Activated T-helper 2 cell treated with anti-CD3 and anti-CD28 coated beads, Interferon-gamma antibody, Interleukin-2, Interleukin-4, amounts not matched to agents 10 μg/mL and 5 μg/mL and 100 μg/mL, durations not matched to agents 14 hours and 24 hours and 36 hours (primary cell): Measurements from ENCODE around the gene DAAM1. TPM values are rescaled to one million over a fixed set of nuclear protein-coding genes. Genes with fewer than 3 reads are reported as not detected.

ENCODE experiments used
- DNase-seq: peaks from one replicate; pipeline ENCODE4 v3.0.0; 2021; ENCODE audit warnings: low spot score
- H3K27ac Mint-ChIP-seq: one replicate; pipeline ENCODE4 v1.8.0; 2021; ENCODE audit warnings: mixed read lengths
- H3K27me3 Mint-ChIP-seq: one replicate; pipeline ENCODE4 v1.8.0; 2021; ENCODE audit warnings: low read depth, mixed read lengths
- H3K36me3 Mint-ChIP-seq: one replicate; pipeline ENCODE4 v1.8.0; 2021; ENCODE audit warnings: low read depth, mixed read lengths
- H3K4me1 Mint-ChIP-seq: one replicate; pipeline ENCODE4 v1.8.0; 2021; ENCODE audit warnings: low read depth, mixed read lengths
- H3K4me3 Mint-ChIP-seq: one replicate; pipeline ENCODE4 v1.8.0; 2021; ENCODE audit warnings: low read depth, mild to moderate bottlenecking, moderate library complexity, mixed read lengths
- H3K9me3 Mint-ChIP-seq: one replicate; pipeline ENCODE4 v1.8.0; 2021; ENCODE audit warnings: mixed read lengths
- intact Hi-C: fragments of 100-400 bp; cut with micrococcal nuclease; formaldehyde crosslinking; loops from one replicate; pipeline ENCODE4 v1.15.1; 2023
- total RNA-seq: library from RNA; stranded (reverse); gene quantifications from 2 replicates; pipeline ENCODE4 v1.2.3, GENCODE V29; 2022

Gene DAAM1
- total RNA-seq, 1 donor from 2014 or later = 6.4 TPM

DNA sequence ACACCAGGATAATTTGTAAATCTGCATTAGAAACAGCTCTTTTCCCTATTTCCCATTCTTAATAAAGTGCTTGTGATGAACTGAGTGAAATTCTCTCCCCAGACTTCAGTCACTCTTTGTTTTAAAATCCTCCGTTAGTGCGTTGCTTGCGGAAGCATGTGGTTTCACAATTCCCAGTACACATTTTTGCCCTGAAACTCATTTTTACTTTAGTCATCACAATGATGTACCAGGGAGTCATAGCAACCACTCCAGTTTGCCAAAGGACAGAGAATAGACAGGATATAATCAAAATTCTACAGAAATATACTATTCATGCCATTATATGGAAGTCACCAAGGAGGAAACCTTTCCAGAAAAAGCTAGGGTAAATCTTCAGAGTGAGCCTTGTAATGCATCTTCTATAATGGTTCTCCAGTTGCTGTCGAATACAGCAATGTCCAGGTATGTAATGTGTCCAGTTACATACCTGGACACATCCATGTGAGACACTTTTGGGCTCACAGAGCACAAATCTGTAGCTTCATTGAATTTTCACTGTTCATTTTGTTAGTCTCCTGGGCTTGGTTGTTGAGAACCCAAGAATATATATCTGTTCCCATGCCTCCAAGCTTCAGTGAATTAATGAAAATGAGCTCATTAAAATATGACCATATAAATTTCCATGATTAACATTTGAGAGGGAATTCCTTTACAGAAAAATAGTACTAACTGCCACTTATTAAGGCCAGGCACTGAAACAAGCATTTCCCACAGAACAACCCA is 219.0 kb downstream of the DAAM1 start:
- H3K4me3 Mint-ChIP-seq = no peak overlapping the region
- H3K27ac Mint-ChIP-seq = no peak overlapping the region
- H3K27me3 Mint-ChIP-seq = peaks cover 22% of the 10 kb centered on the region
- intact Hi-C loops = no loop called here
- H3K36me3 Mint-ChIP-seq = no peaks in the 10 kb centered on the region
- no peaks in the 10 kb centered on the region for H3K4me1 Mint-ChIP-seq
- DNase-seq = no peak
- H3K9me3 Mint-ChIP-seq = peaks cover 6% of the 10 kb centered on the region

DNA sequence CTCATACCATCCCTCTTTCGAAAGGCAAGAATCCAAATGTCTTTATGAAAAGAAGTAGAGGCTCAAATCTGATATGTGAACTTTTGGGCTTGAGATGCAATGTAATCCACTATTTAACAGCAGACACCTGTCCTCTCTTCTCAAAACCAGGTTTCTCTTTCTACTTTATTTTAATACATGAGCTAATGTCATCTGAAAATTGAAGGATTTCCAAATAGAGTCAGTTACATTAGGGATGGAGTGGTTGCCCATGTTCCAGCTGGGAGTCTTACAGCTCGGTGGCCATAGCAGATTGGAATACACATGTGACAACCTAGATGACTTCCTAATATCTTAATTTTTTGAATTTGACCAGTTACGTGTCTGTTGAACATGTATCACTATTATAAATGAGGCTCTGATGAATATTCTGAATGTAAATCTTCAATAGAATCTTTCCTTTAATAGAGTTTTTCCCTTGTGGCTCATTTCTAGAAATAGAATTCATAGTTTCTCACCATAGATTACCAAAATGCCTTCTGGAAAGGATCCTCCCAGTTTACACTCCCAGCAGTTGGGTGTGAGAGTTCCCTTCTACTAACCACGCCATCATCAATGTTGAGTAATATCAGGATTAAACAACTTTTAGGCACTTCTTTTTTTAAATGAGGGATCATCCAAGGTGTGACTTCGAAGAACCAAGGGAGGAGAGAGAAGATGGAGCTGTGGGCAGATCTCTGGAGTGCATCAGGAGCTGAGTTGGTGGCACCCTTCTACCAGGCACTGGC is 227.6 kb downstream of the DAAM1 start:
- DNase-seq = no peak

GRCh38 chr14:59417311-59417710 is 228.8 kb downstream of the DAAM1 start:
- peaks cover 1% of the 10 kb centered on the region for H3K9me3 Mint-ChIP-seq
- no peaks in the 10 kb centered on the region for H3K36me3 Mint-ChIP-seq
- no peak overlapping the region for H3K4me3 Mint-ChIP-seq
- intact Hi-C loops = no loop called here
- H3K27me3 Mint-ChIP-seq = peaks cover 9% of the 10 kb centered on the region
- H3K4me1 Mint-ChIP-seq = no peaks in the 10 kb centered on the region
- no peak for DNase-seq
- H3K27ac Mint-ChIP-seq = no peak overlapping the region

More for the DNA sequence above, 227.6 kb downstream of the DAAM1 start:
- peaks cover 3% of the 10 kb centered on the region for H3K9me3 Mint-ChIP-seq
- no peaks in the 10 kb centered on the region for H3K4me1 Mint-ChIP-seq
- no peak overlapping the region for H3K4me3 Mint-ChIP-seq
- no peaks in the 10 kb centered on the region for H3K36me3 Mint-ChIP-seq
- no peak overlapping the region for H3K27ac Mint-ChIP-seq
- intact Hi-C loops = no loop called here
- peaks cover 11% of the 10 kb centered on the region for H3K27me3 Mint-ChIP-seq

DNA sequence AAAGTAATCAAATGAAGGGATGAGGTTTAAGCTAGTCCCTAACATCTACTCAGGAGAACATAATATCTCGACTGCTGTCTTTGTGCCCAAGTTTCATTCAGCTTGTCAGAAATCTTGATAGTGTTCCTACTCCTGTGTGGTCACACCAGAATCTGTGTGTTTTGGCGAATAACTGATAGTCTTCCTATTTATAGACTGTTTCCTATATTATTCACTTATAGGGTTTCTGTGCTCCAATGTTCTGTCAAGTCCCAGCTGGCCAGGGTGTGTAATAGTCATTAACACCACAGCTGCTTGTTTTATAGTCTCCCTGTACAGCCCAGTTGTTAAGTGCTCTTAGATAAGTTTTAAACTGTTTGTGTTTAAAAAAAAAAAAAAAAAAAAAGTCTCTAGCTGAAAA is 230.8 kb downstream of the DAAM1 start:
- Mint-ChIP-seq H3K27ac (no peak overlapping the region), H3K4me1 (no peaks in the 10 kb centered on the region), H3K27me3 (peaks cover 5% of the 10 kb centered on the region), H3K9me3 (no peaks in the 10 kb centered on the region), H3K36me3 (no peaks in the 10 kb centered on the region), H3K4me3 (no peak overlapping the region)
- DNase-seq = no peak
- intact Hi-C loops = no loop called here
